NT2/D1 (cell line): ENCODE results near the gene RPN1.

Source experiments
- YY1 ChIP-seq: IDR thresholded peaks from 2 replicates; pipeline ENCODE4 v1.6.1; 2011; ENCODE audit not compliant: insufficient read length, insufficient read depth
- ZNF274 ChIP-seq: IDR thresholded peaks from 2 replicates; pipeline ENCODE4 v1.6.1; 2011; ENCODE audit warnings: mild to moderate bottlenecking, low read depth, low read length

GRCh38 chr3:128698211-128699047 is 47.8 kb upstream of the RPN1 start:
- TF ChIP-seq ZNF274 (no peak), YY1 (no peak)
